Mesangial cell (primary cell): ENCODE results near the gene AURKAIP1. TPM values are rescaled to one million over a fixed set of nuclear protein-coding genes. Genes with fewer than 3 reads are reported as not detected.

Source experiments
- total RNA-seq: library from RNA; depleted of rRNA; stranded (reverse); fragments of >200 nt; gene quantifications from 2 replicates; pipeline ENCODE4 v1.2.3, GENCODE V29; 2015

The AURKAIP1 gene
- 157 and 250 TPM in 2 replicates for total RNA-seq

DNA sequence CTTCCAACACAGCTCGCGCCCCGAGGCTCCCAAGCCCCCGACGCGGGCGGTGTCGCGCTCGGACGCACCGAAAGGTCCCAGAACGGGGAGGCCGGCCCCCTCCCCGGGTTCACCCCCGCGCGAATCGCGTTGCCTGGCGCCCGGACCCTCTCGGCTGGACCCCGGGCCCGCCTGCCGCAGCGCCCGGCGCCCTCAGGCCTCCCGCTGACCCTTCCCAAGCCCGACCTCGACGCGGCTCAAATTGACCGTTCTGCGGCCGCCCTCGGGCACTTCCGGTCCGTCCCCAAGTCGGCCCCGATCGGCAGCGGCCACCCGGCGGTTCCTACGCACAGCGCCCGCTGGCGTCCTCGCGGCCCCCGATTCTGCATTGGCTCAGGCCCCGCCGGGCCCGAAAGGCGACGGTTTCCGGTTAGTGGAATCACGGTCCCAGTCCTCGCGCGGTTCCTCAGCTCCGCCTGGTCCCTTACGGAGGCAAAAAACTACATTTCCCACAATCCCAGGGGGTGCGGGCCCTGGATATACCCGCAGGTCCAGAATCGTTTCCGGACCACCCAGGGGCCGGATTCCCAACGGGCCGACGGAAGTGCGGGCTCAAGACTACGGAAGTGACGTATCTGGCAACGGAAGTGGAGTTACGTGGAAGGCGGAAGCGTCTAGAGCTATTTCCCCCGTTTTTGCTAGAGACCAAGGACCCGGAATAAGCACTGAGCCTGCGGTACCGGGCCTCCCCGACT, at the start of gene AURKAIP1:
Gene AURKAIP1 (minus strand): TSS at position 279 of the 734 bp plus-strand sequence. CDS start 451 bp downstream, outside the sequence.

DNA sequence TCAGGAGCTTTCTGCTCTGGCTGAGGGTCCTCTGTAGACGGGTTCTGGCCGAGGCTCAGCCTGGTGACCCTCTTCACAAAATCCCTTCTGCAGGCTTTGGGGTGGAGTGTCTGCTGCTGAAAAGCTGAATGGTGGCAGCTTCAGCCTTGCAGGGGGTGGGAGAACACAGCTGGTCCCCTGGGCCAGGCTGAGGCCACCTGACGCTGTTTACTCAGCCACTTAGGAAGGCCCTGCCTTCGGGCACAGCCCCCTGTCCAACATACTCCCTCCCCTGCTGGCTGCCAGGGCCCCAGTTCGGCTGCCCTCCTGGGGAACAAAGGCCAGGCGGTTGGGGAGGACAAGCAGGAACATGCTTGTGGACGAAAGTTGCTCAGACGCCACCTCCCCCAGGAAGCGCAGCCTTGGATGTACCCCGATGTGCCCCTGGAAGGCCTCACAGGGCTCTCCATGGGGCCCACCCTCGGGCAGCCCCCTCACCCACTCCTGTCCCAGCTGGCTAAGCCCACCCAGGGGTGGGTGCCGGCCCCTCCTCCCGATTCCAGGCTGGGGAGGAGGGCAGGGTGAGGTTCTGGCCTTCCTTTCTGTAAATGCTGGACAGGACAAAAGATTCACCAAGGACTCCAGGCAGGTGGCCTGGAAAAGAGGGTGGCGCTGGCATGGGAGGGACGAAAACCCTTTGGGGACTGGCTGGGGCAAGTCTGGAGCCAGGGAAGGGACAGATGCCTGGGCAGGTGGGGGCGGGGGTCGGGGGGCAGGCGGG, 46.3 kb upstream of the AURKAIP1 start, which contains the start of gene ANKRD65:
Gene ANKRD65 (minus strand): TSS at position 130 of the 760 bp plus-strand sequence. CDS start 271 bp downstream, outside the sequence.

DNA sequence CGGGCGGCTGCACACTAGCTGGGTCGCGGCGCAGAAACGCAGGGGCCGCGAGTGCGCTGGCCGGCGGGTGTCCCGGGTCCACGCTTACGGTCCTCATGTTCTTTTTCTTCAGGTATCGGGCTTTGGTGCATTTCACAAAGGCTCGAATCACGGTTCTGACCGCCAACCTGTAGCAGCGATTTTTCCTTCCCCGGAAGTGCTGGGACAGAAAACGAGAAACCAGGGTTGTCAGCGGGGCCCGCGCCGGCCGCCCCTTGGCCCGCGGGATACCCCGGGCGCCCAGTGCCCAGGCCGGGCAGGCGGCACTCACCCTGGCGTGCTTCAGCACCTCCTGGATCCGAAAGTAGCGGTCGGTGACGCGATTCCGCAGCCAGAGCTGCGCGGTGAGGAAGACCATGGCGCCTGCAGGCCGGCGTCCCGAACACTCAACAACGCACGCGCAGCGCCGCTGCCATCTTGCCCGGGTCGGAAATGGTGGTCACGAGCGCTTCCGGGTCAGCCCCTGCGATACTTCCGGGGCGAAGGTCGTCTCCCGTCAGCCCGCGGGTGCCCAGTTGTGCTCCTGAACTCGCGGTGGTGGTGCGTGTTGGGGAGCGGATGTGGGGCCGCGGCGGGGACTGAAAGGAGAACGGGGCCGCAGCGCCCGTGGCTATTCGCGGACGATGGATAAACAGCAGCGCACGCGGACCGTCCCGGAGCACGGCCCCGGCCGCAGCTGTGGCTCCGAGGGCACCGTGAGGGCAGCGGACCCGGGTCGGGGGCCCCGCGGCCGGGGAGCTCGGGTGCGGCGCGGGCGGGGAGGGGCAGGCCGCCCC, 32.0 kb upstream of the AURKAIP1 start, which contains the start of gene MRPL20:
Gene MRPL20 (minus strand): TSS at position 473 of the 815 bp plus-strand sequence. CDS start 76 bp downstream, at position 397.

GRCh38 chr1:1399187-1399871, 24.3 kb upstream of the AURKAIP1 start, which contains the start of gene CCNL2:
Gene CCNL2, minus strand, starts transcription at chr1:1399335. Its CDS starts 29 bp downstream, at chr1:1399306.

GRCh38 chr1:1358433-1359271, 16.4 kb downstream of the AURKAIP1 start, which contains the start of gene MXRA8:
Gene MXRA8, minus strand, starts transcription at chr1:1358555. Its CDS starts 51 bp downstream, at chr1:1358504.

DNA sequence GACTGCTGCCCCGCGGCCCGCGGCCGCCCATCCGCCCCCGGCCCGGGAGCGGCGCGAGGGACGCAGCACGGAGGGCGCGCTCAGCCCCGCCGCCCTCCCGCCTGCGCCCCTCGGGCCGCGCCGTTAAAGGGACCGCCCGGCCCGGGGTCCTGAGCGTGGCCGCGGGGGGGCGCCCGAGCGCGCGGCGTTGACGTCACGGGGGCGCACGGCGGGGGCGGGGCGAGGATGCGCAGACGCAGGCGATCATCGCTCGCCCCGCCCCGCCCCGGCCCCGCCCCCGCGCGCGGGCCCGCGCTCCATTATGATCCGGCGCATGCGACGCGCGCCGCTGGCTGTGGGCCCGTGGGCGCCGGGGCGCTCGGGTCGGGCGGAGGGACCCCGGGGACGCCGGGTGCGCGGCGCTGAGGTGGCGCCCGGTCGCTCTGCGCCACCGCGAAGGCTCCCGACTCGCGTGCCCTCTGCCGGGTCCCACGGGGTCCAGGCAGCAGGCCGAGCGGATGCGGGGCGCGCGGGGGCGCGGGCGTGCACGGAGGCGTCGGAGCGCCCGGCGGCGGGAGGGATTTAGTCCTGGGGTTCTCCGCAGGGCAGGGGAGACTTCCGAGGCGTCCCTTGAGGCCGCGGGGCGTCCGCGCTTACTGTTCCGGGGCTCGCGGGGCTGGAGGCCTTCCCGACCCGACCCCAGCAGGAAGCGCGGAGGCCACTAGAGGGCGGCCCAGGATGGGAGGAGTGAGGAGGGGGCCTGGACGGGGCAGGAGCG, 25.6 kb downstream of the AURKAIP1 start, which contains the start of gene DVL1:
Gene DVL1 (minus strand): TSS at position 163 of the 757 bp plus-strand sequence. CDS start 353 bp downstream, outside the sequence.

DNA sequence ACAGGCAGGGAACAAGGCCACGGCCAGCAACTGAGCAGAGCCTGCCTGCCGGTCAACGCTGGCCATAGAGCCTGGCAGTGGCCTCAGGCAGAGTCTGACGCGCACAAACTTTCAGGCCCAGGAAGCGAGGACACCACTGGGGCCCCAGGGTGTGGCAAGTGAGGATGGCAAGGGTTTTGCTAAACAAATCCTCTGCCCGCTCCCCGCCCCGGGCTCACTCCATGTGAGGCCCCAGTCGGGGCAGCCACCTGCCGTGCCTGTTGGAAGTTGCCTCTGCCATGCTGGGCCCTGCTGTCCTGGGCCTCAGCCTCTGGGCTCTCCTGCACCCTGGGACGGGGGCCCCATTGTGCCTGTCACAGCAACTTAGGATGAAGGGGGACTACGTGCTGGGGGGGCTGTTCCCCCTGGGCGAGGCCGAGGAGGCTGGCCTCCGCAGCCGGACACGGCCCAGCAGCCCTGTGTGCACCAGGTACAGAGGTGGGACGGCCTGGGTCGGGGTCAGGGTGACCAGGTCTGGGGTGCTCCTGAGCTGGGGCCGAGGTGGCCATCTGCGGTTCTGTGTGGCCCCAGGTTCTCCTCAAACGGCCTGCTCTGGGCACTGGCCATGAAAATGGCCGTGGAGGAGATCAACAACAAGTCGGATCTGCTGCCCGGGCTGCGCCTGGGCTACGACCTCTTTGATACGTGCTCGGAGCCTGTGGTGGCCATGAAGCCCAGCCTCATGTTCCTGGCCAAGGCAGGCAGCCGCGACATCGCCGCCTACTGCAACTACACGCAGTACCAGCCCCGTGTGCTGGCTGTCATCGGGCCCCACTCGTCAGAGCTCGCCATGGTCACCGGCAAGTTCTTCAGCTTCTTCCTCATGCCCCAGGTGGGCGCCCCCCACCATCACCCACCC, 43.7 kb downstream of the AURKAIP1 start, which contains the start of gene TAS1R3:
Gene TAS1R3 (plus strand): TSS at position 213 of the 898 bp plus-strand sequence. CDS start 66 bp downstream, at position 279.

DNA sequence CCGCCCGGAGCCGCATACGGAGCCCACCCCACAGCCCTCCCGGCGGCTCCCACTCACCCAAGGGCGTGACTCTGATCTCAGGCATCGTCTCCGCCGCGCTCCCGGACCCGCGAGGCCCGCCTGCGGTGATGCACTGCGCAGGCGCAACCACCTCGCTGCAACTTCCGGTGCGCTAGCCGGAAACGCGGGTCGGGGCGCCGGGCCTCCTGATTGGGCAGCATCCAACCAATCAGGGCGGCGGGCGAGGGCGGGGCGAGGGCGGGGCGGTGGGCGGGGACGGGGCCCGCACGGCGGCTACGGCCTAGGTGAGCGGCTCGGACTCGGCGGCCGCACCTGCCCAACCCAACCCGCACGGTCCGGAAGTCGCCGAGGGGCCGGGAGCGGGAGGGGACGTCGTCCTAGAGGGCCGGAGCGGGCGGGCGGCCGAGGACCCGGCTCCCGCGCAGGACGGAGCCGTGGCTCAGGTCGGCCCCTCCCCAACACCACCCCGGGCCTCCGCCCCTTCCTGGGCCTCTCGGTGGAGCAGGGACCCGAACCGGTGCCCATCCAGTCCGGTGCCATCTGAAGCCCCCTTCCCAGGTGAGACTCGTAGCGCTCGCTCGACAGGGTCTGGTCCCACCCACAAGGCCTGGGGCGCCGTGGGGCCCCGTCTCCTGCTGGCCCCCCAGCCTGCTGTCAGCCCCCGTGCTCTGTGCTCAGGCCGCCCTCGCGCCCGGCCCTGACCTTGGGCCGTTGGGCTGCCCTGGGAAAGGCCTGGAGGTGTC, 50.3 kb downstream of the AURKAIP1 start, which contains the start of the genes CPTP and INTS11:
Gene CPTP (plus strand): TSS at position 279 of the 764 bp plus-strand sequence. CDS start 2,109 bp downstream, outside the sequence.
Gene INTS11 (minus strand): TSS at position 137 of the 764 bp plus-strand sequence. CDS start 52 bp downstream, at position 85.

Other genes starting within 250 kb of the AURKAIP1 start
- gene TTLL10, start 201.3 kb downstream of the AURKAIP1 start, total RNA-seq: not detected in 2 replicates
- gene TNFRSF18, start 168.6 kb downstream of the AURKAIP1 start, total RNA-seq: 5.1 and 35.4 TPM in 2 replicates
- gene TNFRSF4, start 161.1 kb downstream of the AURKAIP1 start, total RNA-seq: 1.8 and 3.4 TPM in 2 replicates
- gene SDF4, start 143.2 kb downstream of the AURKAIP1 start, total RNA-seq: 154 and 222 TPM in 2 replicates
- gene B3GALT6, start 143.0 kb downstream of the AURKAIP1 start, total RNA-seq: 32.6 and 41.5 TPM in 2 replicates
- gene C1QTNF12, start 128.5 kb downstream of the AURKAIP1 start, total RNA-seq: 1.3 and 8.0 TPM in 2 replicates
- 70.2 and 91.9 TPM in 2 replicates for gene UBE2J2, start 101.4 kb downstream of the AURKAIP1 start, total RNA-seq
- 0.33 and 2.3 TPM in 2 replicates for gene SCNN1D, start 94.8 kb downstream of the AURKAIP1 start, total RNA-seq
- gene ACAP3, start 67.3 kb downstream of the AURKAIP1 start, total RNA-seq: 33.6 and 49.2 TPM in 2 replicates
- 51.6 and 68.0 TPM in 2 replicates for gene PUSL1, start 66.6 kb downstream of the AURKAIP1 start, total RNA-seq
- gene INTS11, start 50.5 kb downstream of the AURKAIP1 start, total RNA-seq: 114 and 130 TPM in 2 replicates
- 38.5 and 46.4 TPM in 2 replicates for gene CPTP, start 50.4 kb downstream of the AURKAIP1 start, total RNA-seq
- gene TAS1R3, start 43.9 kb downstream of the AURKAIP1 start, total RNA-seq: not detected in 2 replicates
- 78.8 and 134 TPM in 2 replicates for gene DVL1, start 25.8 kb downstream of the AURKAIP1 start, total RNA-seq
- 154 and 651 TPM in 2 replicates for gene MXRA8, start 16.7 kb downstream of the AURKAIP1 start, total RNA-seq
- gene CCNL2, start 24.1 kb upstream of the AURKAIP1 start, total RNA-seq: 40.6 and 111 TPM in 2 replicates
- gene MRPL20, start 32.1 kb upstream of the AURKAIP1 start, total RNA-seq: 109 and 174 TPM in 2 replicates
- gene ANKRD65, start 46.1 kb upstream of the AURKAIP1 start, total RNA-seq: 0.76 and 1.5 TPM in 2 replicates
- 25.4 and 90.9 TPM in 2 replicates for gene VWA1, start 60.5 kb upstream of the AURKAIP1 start, total RNA-seq
- gene ATAD3C, start 74.5 kb upstream of the AURKAIP1 start, total RNA-seq: 1.1 and 1.6 TPM in 2 replicates
- 14.5 and 64.5 TPM in 2 replicates for gene ATAD3B, start 96.6 kb upstream of the AURKAIP1 start, total RNA-seq
- 42.3 and 107 TPM in 2 replicates for gene ATAD3A, start 137.0 kb upstream of the AURKAIP1 start, total RNA-seq
- 1.8 and 3.8 TPM in 2 replicates for gene TMEM240, start 165.4 kb upstream of the AURKAIP1 start, total RNA-seq
- 78.1 and 105 TPM in 2 replicates for gene SSU72, start 199.7 kb upstream of the AURKAIP1 start, total RNA-seq
- gene FNDC10, start 224.9 kb upstream of the AURKAIP1 start, total RNA-seq: 6.4 and 11.2 TPM in 2 replicates
- gene MIB2, start 240.3 kb upstream of the AURKAIP1 start, total RNA-seq: 14.0 and 51.1 TPM in 2 replicates